HFFc6 (cell line): ENCODE measurements around the gene PRDM16. TPM values are rescaled to one million over a fixed set of nuclear protein-coding genes. Genes with fewer than 3 reads are reported as not detected.
"Not testable (repeated sequence)": the region's sequence is repeated elsewhere in the genome, so short reads cannot be mapped to it uniquely, and the experiment has no call there.

Experiments used
- DNase-seq: peaks from one replicate; pipeline ENCODE4 v3.0.0-alpha.2; 2018
- H3K27ac Mint-ChIP-seq: 2 replicates; pipeline ENCODE4 v1.8.0; 2020; ENCODE audit warnings: mild to moderate bottlenecking, mixed read lengths
- H3K27me3 Mint-ChIP-seq: 2 replicates; pipeline ENCODE4 v1.8.0; 2021; ENCODE audit warnings: mild to moderate bottlenecking, moderate library complexity, mixed read lengths; ENCODE audit not compliant: insufficient read depth
- H3K36me3 Mint-ChIP-seq: 2 replicates; pipeline ENCODE4 v1.8.0; 2021; ENCODE audit warnings: low read depth, mixed read lengths
- H3K4me1 Mint-ChIP-seq: 2 replicates; pipeline ENCODE4 v1.8.0; 2020; ENCODE audit warnings: low read depth, mixed read lengths
- H3K4me3 Mint-ChIP-seq: 2 replicates; pipeline ENCODE4 v1.8.0; 2020; ENCODE audit warnings: mild to moderate bottlenecking, moderate library complexity, mixed read lengths
- H3K9me3 Mint-ChIP-seq: 2 replicates; pipeline ENCODE4 v1.8.0; 2020; ENCODE audit warnings: mild to moderate bottlenecking, mixed read lengths
- total RNA-seq, 6 experiments: library from RNA; stranded (reverse); fragmentation: NEBNext Ultra II Directional; extraction: Animal tissue kit (Norgen Biotek cat#: 25700); gene quantifications; 2 replicates in 1 of 6; 3 replicates in 5 of 6; pipeline ENCODE4 v1.2.3, GENCODE V29; 2021
- TF ChIP-seq, protein P1 (sequence below): fragments of 200-600 bp; sonication (generic); IDR thresholded peaks from 2 replicates; pipeline ENCODE4 v1.5.0; 2021; ENCODE audit warnings: antibody characterized with exemption, mild to moderate bottlenecking

The PRDM16 gene
- total RNA-seq, 6 experiments from 2014 or later, result not detected

DNA sequence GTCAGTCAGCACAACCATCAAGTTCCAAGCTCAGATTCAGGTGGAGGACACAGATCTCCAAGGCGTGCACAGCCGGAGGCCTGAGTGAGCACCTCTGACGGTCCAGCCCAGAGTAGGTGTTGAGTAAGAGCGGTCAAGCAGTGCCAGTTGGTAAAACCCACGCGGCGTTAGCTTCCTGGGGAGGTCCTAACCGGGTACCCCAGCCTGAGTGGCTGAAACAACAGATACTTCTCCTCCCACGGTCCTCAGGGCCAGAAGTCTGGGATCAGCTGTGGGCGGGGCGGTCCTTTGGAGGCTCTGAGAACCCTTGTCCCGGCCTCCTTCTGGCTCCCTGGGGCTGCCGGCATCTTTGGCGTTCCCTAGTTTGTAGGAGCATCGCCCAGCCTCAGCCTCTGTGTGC, 94.4 kb downstream of the PRDM16 start:
- Mint-ChIP-seq H3K9me3 (peaks cover 18% of the 10 kb centered on the region), H3K27me3 (peaks cover 2% of the 10 kb centered on the region; the same call in 1 of the 2 replicates), H3K4me3 (no peak overlapping the region), H3K36me3 (no peaks in the 10 kb centered on the region), H3K27ac (no peak overlapping the region), H3K4me1 (no peaks in the 10 kb centered on the region)
- DNase-seq, result no peak
- TF ChIP-seq, protein P1, sequence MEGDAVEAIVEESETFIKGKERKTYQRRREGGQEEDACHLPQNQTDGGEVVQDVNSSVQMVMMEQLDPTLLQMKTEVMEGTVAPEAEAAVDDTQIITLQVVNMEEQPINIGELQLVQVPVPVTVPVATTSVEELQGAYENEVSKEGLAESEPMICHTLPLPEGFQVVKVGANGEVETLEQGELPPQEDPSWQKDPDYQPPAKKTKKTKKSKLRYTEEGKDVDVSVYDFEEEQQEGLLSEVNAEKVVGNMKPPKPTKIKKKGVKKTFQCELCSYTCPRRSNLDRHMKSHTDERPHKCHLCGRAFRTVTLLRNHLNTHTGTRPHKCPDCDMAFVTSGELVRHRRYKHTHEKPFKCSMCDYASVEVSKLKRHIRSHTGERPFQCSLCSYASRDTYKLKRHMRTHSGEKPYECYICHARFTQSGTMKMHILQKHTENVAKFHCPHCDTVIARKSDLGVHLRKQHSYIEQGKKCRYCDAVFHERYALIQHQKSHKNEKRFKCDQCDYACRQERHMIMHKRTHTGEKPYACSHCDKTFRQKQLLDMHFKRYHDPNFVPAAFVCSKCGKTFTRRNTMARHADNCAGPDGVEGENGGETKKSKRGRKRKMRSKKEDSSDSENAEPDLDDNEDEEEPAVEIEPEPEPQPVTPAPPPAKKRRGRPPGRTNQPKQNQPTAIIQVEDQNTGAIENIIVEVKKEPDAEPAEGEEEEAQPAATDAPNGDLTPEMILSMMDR, result no peak

DNA sequence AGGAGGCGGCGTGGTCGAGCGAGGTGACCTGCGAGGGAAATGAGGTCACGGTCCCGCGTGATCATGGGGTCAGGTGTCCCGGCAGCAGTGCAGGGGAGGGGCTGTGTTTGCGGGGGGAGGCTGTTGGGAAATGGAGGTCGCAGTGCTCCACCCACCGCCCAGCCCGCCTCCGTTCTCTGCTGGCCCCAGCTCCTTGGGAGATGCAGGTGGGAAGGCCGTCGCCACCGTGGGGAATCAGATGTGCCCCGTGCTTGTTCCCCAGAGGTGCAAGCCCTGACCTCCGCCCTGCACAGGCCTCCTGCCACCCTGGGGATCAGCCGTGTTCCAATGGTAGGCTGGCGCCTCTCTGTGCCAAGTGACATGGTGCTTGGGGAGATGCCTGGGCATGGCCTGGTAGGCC, 95.7 kb downstream of the PRDM16 start:
- no peak for DNase-seq
- no peak overlapping the region for H3K4me3 Mint-ChIP-seq
- H3K27me3 Mint-ChIP-seq, result peaks cover 2% of the 10 kb centered on the region; the same call in 1 of the 2 replicates
- no peak overlapping the region for H3K27ac Mint-ChIP-seq
- TF ChIP-seq, protein P1, result no peak
- no peaks in the 10 kb centered on the region for H3K36me3 Mint-ChIP-seq
- no peaks in the 10 kb centered on the region for H3K4me1 Mint-ChIP-seq
- H3K9me3 Mint-ChIP-seq, result peaks cover 18% of the 10 kb centered on the region

- not testable (repeated sequence) for DNase-seq, H3K4me1 Mint-ChIP-seq
Measured at GRCh38 chr1:3165189-3165588, 96.2 kb downstream of the PRDM16 start.

DNA sequence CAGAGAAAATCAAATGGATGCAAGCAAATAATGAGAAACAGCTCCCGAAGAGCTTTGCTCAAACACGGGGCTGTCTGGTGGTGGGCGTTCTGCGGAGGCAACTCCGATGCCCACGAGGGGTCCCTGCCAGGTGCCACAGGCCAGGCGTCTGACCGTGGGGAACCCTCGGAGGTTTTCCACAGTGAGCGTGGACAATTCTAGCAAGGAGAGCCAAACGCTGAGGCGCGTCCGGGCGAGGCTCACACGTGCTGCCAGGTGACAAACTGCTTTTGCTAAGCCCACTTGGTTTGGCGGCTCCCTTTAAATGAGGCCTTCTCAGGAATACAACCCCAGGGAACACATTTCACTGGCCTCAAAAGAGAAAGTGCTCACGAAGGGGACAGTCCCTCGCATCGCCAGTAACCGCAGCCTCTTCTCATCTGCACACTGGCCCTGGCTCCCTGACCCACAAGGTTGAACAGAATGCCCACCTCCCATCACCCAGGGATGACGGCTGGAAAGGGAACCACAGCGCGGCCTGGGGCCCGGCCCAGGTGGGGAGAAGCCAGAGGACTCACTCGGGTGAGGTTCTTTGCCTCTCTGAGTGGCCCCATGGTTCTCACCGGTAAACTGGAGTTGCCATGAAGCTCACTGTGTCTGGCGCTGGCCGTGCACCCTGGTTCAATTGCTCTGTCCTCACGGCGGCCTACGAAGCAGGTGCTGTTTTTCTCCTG, 97.4 kb downstream of the PRDM16 start:
- Mint-ChIP-seq H3K27me3 (peaks cover 2% of the 10 kb centered on the region; the same call in 1 of the 2 replicates), H3K4me1 (no peaks in the 10 kb centered on the region), H3K27ac (no peak overlapping the region), H3K36me3 (no peaks in the 10 kb centered on the region), H3K4me3 (no peak overlapping the region), H3K9me3 (peaks cover 19% of the 10 kb centered on the region)
- no peak for DNase-seq
- TF ChIP-seq, protein P1, result no peak

More at GRCh38 chr1:3165189-3165588, 96.2 kb downstream of the PRDM16 start:
- peaks cover 18% of the 10 kb centered on the region for H3K9me3 Mint-ChIP-seq
- H3K27ac Mint-ChIP-seq, H3K36me3 Mint-ChIP-seq, H3K27me3 Mint-ChIP-seq, H3K4me3 Mint-ChIP-seq: not testable (repeated sequence)

DNA sequence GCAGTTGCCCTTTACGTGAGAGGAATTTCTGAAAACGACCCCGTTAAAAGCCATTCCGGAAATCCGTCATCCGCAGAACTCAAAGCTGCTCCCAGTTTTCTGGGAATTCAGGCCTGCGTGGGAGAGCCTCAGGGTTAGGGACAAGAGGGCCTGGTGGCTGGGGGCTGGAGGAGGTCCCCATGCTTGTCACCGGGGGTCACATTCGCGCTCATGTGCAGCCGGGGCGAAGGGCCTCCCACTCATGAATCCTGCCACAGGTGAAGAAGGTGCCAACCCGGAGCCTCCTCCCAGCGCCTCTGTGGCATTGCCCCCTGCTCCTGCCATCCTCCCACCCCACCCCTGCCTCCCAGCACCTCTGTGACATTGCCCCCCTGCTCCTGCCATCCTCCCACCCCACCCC, 98.3 kb downstream of the PRDM16 start:
- H3K27me3 Mint-ChIP-seq, result peaks cover 2% of the 10 kb centered on the region; the same call in 1 of the 2 replicates
- no peak for DNase-seq
- H3K4me3 Mint-ChIP-seq, result no peak overlapping the region
- H3K27ac Mint-ChIP-seq, result no peak overlapping the region
- TF ChIP-seq, protein P1, result no peak
- H3K9me3 Mint-ChIP-seq, result peaks cover 19% of the 10 kb centered on the region
- H3K4me1 Mint-ChIP-seq, result no peaks in the 10 kb centered on the region
- no peaks in the 10 kb centered on the region for H3K36me3 Mint-ChIP-seq

GRCh38 chr1:3168678-3169077, 99.7 kb downstream of the PRDM16 start:
- DNase-seq, result no peak
- no peak overlapping the region for H3K27ac Mint-ChIP-seq
- 0 out of 2 replicates have a peak, but pooled peaks cover 2% of the 10 kb centered on the region for H3K27me3 Mint-ChIP-seq
- TF ChIP-seq, protein P1, result no peak
- peaks cover 5% of the 10 kb centered on the region; the same call in 1 of the 2 replicates for H3K36me3 Mint-ChIP-seq
- no peaks in the 10 kb centered on the region for H3K4me1 Mint-ChIP-seq
- H3K4me3 Mint-ChIP-seq, result no peak overlapping the region
- H3K9me3 Mint-ChIP-seq, result peaks cover 29% of the 10 kb centered on the region
